Mucosa of descending colon (tissue), 3 donors: ENCODE data around the gene PHRF1. TPM values are rescaled to one million over a fixed set of nuclear protein-coding genes. Genes with fewer than 3 reads are reported as not detected.
A peak's percentile ranks its signal among the peaks of the same experiment; 100 is the strongest.

ENCODE experiments used
- ATAC-seq: fragments of 200-7000 bp; cut with Tn5 transposase; one replicate; pipeline ENCODE4 v1.9.1; 2020; ENCODE audit warnings: mild to moderate bottlenecking, moderate library complexity
- DNase-seq, 3 donors: peaks; one replicate each; pipeline ENCODE4 v3.0.0-alpha.2; 2020
- H3K36me3 ChIP-seq: fragments of 200-600 bp; one replicate; pipeline ENCODE4 v1.8.0; 2021; ENCODE audit warnings: low read depth, mild to moderate bottlenecking
- H3K4me1 ChIP-seq: fragments of 200-600 bp; one replicate; pipeline ENCODE4 v1.8.0; 2021; ENCODE audit warnings: low read depth, mild to moderate bottlenecking
- H3K4me3 ChIP-seq: fragments of 200-600 bp; one replicate; pipeline ENCODE4 v1.8.0; 2021; ENCODE audit warnings: mild to moderate bottlenecking
- H3K9me3 ChIP-seq: fragments of 200-600 bp; one replicate; pipeline ENCODE4 v1.8.0; 2021; ENCODE audit warnings: mild to moderate bottlenecking
- CTCF ChIP-seq: fragments of 200-600 bp; IDR thresholded peaks from one replicate; pipeline ENCODE4 v1.8.0; 2022; ENCODE audit warnings: antibody characterized with exemption, mild to moderate bottlenecking
- intact Hi-C, 2 donors: fragments of 100-400 bp; cut with DNase I in 1 of 2; cut with micrococcal nuclease in 1 of 2; formaldehyde crosslinking; loops; one replicate each; pipeline versions ENCODE4 v1.11.0 to v1.11.1; 2022; cut with DNase I, micrococcal nuclease
- total RNA-seq, 3 donors: library from RNA; stranded (reverse); fragmentation: NEBNext Ultra II Directional in 2 of 3; extraction: Animal tissue kit (Norgen Biotek cat#: 25700) in 2 of 3; gene quantifications; one replicate each; pipeline versions ENCODE4 v1.2.1 to v1.2.4, GENCODE V29; 2021 to 2023
- donor health status: DM: no; HTN: no; CAD: no; lungs with moderate emphysema.
- donor health status: DM: no; HTN: no; CAD: no.
- donor health status: DM: no; HTN: yes; CAD: no.

PHRF1 gene
- total RNA-seq, 3 donors from 2014 or later: 35.0 to 40.2 (median 35.0) TPM

GRCh38 chr11:629237-629583 lies 52.9 kb downstream of the PHRF1 start:
- TF ChIP-seq CTCF: no peak
- no peaks in the 10 kb centered on the region for H3K9me3 ChIP-seq
- no peaks in the 10 kb centered on the region for H3K36me3 ChIP-seq
- intact Hi-C loops: no loop called here
- DNase-seq (peak in 1 of 3 donors; percentile 29), ATAC-seq (no peak)
- no peak overlapping the region for H3K4me3 ChIP-seq
- H3K4me1 ChIP-seq: peaks cover 14% of the 10 kb centered on the region

DNA sequence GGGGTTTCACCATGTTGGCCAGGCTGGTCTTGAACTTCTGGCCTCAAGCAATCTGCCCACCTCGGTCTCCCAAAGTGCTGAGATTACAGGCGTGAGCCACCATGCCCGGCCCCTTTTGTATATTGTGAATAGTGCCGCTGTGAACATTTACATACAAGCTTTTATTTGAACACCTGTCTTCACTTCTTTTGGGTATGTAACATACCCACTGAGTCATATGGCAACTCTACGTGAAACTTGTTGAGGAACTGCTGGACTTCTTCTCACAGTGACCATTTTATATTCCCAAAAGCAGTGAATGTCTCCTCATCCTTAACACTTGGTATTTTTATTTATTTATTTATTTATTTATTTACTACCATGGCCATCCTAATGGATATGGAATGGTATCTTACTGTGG lies 54.6 kb downstream of the PHRF1 start:
- Histone ChIP-seq H3K4me3 (no peak overlapping the region), H3K9me3 (no peaks in the 10 kb centered on the region), H3K36me3 (no peaks in the 10 kb centered on the region), H3K4me1 (peaks cover 9% of the 10 kb centered on the region)
- ATAC-seq: no peak
- DNase-seq: no peak
- no peak for TF ChIP-seq CTCF
- intact Hi-C loops: no loop called here

GRCh38 chr11:635945-636510 lies 59.8 kb downstream of the PHRF1 start:
- Histone ChIP-seq H3K4me3 (no peak overlapping the region), H3K4me1 (peaks cover 9% of the 10 kb centered on the region), H3K36me3 (no peaks in the 10 kb centered on the region), H3K9me3 (no peaks in the 10 kb centered on the region)
- intact Hi-C loops: no loop called here
- no peak for DNase-seq
- no peak for ATAC-seq
- no peak for TF ChIP-seq CTCF

- TF ChIP-seq CTCF: no peak
- peak in 2 of 3 donors; percentile 42 to 43 for DNase-seq
- peak; percentile 55 for ATAC-seq
These were observed 60.5 kb downstream of the PHRF1 start, which contains the start of gene DRD4 for GRCh38 chr11:636511-637332. DRD4 (plus strand) TSS chr11:637269; CDS start chr11:637305, 36 bp downstream.

GRCh38 chr11:637333-637592 lies 61.0 kb downstream of the PHRF1 start:
- Histone ChIP-seq H3K36me3 (no peaks in the 10 kb centered on the region), H3K4me3 (no peak overlapping the region), H3K9me3 (no peaks in the 10 kb centered on the region), H3K4me1 (peaks cover 9% of the 10 kb centered on the region)
- TF ChIP-seq CTCF: no peak
- intact Hi-C loops: no loop called here
- ATAC-seq (no peak), DNase-seq (no peak)

More at GRCh38 chr11:636511-637332, 60.5 kb downstream of the PHRF1 start, which contains the start of gene DRD4:
- Histone ChIP-seq H3K36me3 (no peaks in the 10 kb centered on the region), H3K9me3 (no peaks in the 10 kb centered on the region), H3K4me3 (no peak within 1 kb of the TSS), H3K4me1 (peaks cover 9% of the 10 kb centered on the region)
- intact Hi-C loops: no loop called here
